GM19240 (cell line): ENCODE measurements around the gene KCNQ1.

Experiments
- DNase-seq: peaks from one replicate; pipeline ENCODE4 v3.0.0; 2011; ENCODE audit warnings: low spot score; ENCODE audit not compliant: insufficient read length

KCNQ1 gene

DNA sequence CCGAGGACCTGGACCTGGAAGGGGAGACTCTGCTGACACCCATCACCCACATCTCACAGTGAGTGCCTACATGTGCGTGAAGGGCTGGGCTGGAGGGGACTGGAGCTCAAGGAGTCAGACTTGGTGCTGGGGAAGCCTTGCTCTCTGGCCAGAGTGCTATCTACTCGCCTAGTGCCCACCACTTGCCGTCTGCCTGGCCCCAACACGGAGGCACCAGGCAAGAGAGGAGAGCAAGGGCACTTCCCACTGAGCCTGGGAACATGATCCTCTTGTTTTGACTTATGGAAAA lies 217.2 kb downstream of the KCNQ1 start:
- no peak for DNase-seq

DNA sequence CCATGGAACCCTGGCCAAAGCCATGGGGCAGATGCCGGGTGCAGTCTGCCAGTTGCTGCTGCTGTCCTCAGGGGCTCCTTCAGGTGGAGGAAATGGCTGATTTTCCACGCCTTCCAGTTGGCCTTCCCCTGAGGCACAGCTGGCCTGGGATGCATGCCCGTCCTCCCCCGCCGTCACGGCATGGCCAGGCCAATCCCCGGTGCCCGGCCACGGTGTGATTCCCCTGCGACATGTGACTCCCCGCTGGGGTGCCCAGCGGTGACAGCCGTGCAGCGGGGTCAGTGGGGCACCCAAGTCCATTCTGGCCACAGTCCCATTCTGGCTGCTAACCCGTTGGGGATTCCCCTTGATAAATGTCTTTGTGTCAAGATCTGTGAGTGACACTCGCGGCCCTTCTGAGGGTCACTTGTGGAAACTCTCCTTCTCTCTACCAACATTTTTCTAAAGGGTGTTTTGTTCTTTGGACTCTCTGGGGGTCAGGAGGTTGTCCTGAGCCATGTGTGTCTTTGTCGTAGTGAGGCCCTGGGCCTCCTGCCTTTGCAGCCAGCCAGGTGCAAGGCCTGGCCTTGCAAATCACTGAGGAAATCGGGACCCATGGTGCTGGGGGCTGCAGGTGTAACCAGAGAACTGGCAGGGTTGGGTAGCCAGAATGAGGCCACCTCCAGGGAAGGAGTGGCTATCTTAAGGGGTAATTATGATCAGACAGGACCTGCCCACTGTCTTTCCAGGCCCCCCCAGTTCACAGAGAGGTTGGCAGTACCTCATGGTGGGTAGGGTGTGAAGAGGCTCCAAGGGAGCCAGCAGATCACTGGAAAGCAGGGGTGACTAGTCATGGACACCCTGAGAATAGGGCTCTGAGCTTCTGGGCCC lies 217.9 kb downstream of the KCNQ1 start:
- DNase-seq: no peak

DNA sequence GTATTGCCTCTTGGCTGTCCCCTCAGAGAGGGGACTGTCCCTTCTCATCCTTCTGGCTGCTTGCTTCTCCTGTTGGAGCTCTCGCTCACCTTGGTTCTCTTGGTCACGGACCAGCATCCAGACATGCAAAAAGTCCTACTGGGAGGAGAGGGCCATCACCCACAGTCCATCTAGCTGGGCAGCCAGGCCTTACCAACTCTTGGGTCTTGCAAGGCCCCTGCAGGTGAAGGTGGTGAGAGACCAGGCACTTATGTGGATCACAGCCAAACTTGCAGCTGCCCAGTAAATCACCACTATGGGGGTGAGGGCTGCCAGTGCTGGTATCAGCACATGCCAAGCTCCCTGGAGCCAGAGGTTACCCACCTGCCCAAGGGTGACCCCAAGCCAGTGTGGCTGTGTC lies 218.7 kb downstream of the KCNQ1 start:
- DNase-seq: no peak

- no peak for DNase-seq
Observed at GRCh38 chr11:2663915-2664314, 219.1 kb downstream of the KCNQ1 start.

GRCh38 chr11:2664376-2664775 lies 219.6 kb downstream of the KCNQ1 start:
- DNase-seq: no peak

- DNase-seq: no peak
Observed at GRCh38 chr11:2664791-2665525, 220.2 kb downstream of the KCNQ1 start.

- no peak for DNase-seq
Observed at GRCh38 chr11:2665526-2666400, 221.0 kb downstream of the KCNQ1 start.

DNA sequence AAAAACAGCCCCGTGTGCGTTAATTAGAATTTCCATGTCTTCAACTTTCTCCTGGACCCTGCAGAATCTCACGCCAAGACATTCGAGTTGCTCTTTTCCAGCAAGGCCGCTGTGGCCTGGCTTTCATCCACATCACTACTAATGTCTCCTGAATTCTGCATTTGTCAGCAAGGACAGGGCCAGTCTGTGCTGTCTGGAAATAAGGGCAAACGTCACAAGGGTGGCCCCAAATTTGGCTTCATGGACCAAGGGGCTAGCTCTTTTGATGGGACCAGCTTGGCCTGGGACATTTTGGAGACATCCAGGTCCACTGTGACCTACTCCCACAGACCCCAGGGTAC lies 221.6 kb downstream of the KCNQ1 start:
- DNase-seq: no peak

DNA sequence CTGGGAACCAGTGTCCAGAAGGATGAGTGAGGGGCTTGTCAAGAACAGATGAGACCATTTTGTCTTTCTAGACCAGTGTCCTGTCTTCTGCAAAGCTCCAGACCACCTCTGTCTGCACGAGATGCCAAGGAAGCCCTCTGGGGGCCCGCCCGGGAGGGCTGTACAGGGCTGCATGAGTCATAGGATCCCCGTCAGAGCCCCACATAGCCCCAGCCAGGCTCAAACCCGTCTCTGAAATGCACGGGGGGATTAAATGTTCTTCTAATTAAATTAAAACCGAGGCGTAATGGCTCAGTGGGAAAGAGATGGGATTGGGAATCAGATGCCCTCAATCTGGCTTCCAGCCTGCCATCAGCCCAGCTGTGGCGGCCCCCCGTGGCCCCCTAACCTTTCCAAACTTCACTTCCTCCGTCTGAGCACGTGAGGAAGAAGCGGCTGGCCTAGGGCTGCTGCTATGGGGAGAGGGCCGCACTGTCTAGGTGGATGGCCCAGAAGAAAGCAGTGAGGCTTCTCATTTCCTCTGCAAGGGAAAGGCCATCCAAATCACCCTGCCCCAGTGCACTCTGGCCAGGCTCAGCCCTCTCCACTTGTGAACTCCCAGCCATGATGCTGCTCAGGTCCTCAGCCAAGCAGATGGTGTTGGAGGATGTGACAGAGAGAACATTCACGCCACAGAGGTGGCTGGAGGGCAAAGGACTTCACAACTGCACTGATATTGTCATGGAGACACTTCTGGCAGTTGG lies 222.2 kb downstream of the KCNQ1 start:
- DNase-seq: no peak

- DNase-seq: no peak
Observed at GRCh38 chr11:2667940-2668339, 223.1 kb downstream of the KCNQ1 start.

DNA sequence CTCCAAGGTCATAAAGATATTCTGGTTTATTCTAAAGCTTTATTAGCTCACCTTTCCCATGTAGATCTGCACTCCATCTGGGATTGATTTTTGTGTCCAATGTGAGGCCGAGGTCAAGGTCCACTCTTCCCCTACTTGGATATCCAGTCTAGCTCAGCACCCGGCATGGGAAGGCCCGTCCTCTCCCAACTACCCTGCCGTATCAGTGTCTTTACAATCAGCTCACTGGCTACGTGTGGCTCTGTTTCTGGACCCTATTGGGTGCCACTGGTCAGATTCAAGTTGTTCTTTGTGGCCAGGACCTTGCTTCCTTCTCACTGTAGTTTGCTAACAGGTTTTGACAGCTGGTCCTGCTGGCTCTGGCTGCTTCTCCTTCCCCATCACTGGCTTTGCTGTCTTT lies 224.1 kb downstream of the KCNQ1 start:
- DNase-seq: no peak

DNA sequence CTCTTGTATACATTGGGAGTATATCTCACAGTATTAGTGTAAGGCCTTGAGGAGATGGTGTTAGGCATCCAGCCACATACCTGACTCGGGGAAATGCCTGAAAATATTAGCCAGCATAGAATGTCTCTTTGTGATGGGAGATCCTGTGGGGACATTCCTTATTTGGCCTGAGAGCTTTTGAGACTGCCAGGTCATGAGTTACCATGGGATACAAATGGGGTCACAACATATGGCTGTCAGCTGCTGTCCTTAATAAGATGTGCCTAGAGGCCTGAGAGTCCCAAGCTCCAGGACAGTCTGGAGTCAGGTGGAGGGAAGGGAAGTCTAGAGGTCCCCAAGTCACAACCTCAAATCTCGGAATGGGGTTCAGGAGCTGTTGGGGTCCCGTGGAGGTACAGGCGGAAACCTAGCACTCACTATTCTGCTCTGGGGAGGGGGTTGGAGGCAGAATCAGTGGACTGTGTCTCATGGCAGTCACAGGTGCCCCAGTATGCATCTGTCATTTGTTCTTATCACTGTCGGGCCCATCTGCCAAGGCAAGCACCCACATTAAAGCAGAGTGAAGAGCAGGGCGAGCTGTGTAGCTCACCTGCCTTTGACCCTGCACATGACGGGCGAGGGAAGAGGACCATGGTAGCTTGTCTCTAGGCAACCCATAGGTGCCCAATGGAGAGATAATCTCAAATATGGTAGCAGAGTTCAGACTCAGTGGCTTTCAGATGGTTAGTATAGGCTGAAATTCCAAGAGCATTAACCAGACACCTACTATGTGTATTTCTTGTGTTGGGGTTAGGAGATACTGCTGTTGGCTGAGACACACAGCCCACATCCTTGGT lies 225.0 kb downstream of the KCNQ1 start:
- no peak for DNase-seq

DNA sequence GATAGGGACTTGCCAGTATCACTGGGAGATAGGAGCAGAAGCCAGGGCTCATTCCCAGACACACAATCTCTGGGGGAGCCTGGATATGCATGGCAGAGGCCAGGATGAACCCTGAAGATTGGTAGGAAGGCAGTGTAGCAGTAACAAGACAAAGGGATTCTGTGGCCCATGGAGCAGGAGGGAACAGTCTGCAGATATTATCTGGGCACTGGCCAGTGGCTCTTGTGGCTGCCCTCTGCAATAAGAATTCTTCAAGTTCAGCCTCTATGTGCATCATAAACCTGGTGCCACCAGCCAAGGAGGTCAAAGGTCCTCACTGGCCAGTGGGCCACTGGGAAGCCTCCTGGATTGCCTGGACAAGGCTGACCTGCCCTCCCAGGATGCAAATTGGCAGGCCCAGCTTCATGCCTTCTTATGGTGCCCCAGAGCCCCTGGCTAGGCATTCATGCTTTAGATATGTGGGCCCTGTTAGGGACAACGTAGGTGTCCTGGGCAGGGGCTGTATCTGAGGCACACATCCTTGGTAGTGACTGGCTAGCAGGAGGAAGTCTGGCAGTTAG lies 225.8 kb downstream of the KCNQ1 start:
- DNase-seq: no peak

DNA sequence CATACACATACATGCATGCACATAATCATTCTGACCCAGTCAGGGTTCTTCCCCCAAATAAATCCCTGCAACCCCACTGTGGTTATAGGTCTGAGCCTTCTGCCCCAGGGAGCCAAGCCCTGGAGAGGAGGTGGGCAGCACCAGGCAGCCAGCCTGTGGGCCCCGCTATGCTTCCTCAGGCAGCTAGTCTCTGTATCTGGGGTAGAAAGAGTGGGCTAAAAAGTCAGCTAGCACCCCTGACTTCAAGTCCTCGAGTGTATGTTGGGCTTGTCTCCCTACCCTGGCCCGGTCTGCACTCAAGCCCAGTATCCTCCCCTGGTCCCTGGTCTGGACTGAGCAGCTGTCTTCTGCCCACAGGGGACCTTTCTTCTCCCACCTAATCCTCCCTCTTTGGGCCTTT lies 226.9 kb downstream of the KCNQ1 start:
- DNase-seq: no peak

DNA sequence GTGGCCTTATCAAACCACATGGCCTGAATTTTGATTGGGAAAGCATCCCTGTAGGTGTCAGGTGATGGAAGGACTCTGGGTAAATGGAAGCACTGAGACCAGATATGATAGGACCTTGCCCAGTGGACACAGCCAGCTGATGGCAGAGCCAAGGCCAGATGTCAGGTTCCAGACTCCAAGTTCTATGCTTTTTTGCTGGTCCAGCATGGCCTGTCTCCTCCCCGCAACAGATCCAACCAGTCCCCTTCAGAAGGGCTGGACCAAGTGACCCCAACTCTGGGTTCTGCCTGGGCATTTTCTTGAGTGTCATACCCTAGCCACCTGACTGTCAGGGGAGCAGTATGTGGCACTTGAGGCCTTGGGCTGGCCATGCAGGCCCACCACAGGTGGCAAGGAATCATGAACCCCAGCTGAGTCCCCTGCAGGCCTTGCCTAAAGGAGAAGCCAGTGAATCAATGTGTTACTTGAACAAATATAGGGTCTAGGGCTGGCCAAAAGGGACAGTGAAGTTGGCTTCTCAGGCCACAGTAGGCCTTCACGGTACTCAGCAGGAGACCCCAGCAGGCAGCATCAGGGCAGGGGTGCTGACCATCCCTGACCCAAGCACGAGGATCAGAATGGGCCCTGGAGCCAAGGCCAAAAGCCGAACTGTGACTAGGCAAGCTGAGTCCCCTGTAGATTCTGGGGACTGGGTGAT lies 227.9 kb downstream of the KCNQ1 start:
- DNase-seq: no peak

DNA sequence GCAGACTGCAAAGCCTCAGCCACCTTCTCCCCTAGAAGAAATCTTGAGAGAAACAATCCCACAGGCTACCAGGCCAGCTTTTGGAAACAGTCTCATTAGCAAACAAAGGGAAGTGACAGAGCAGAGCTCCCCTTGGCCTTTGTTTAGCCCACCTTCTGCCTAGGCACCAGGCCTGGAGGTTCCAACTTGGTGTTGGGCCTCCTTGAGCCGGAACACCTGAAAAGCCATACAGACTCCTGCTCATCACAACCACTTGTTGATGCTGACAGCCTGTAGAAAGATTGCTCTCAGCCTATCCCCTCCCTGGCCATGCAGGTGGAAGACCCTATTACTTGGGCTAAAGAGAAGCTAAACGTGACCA lies 228.4 kb downstream of the KCNQ1 start:
- DNase-seq: no peak

GRCh38 chr11:2673871-2674471 lies 229.2 kb downstream of the KCNQ1 start:
- no peak for DNase-seq

- DNase-seq: no peak
Observed at GRCh38 chr11:2674658-2675131, 229.9 kb downstream of the KCNQ1 start.

DNA sequence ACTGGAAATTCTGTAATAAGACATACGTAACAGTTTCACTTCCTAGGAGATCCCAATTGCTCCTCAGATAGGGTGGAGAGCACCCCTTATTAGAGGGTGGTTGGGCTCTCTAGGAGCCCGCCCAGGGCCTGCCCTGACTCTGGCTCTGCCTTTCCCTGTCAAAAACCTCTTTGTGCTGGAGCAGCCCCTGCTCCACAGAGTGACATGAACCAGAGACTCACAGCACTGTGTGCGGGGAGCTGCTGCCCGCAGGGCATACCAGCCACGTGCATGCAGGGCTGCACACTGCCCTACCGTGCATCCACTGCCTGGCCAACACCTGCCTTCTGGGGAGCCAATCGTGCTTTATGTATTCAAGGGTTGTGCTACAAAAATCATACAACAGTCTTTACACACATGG lies 230.7 kb downstream of the KCNQ1 start:
- no peak for DNase-seq
